A673 (cell line): Measurements from ENCODE around the gene PMFBP1.

Experiments used
- EZH2 ChIP-seq: fragments of 200-600 bp; sonication (generic); IDR thresholded peaks from 2 replicates; pipeline ENCODE4 v1.6.1; 2017; ENCODE audit warnings: borderline replicate concordance, low read depth, mild to moderate bottlenecking, mixed read lengths, antibody characterized with exemption, low read length; ENCODE audit not compliant: poor library complexity, severe bottlenecking
- TF ChIP-seq, protein P1 (sequence below): fragments of 300-800, 200-600 bp; sonication (generic); conservative IDR thresholded peaks from 2 replicates; pipeline ENCODE4 v1.5.1; 2017; ENCODE audit warnings: low read depth, mild to moderate bottlenecking, antibody characterized with exemption, low read length, moderate library complexity, mixed read lengths

DNA sequence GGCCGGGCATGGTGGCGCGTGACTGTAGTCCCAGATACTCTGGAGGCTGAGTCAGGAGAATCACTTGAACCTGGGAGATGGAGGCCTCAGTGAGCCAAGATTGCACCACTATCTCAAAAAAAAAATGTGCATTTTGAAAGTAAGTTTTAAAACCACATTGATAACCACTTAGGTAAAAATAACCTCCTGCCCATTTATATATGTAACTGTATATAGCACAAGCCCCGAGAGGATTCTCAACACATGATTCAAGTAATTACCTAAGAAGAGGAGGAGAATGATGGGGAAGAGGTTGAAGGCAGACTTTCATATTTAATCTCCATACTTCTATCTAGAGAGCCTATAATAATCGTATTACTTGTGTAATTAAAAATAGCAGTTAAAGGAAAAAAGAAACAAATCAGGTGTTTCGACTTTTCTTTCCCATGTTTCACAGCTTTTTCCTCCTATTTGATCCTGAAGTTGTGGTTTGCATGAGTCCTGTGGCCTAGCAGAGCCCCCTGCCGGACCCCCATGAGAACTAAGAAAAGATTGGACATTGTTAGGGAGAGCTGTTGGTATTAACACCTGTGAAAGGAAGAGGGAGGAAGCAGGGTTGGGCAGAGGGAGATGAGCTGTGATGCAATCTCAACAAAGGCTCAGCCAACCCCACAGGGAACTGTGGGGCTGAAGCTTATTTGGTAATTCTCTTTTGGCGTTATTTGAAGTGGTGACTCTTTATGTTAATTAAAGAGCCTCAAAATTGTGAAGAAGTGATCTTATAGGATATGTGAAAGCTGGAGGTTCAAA lies 22.1 kb downstream of the PMFBP1 start:
- TF ChIP-seq, protein P1, sequence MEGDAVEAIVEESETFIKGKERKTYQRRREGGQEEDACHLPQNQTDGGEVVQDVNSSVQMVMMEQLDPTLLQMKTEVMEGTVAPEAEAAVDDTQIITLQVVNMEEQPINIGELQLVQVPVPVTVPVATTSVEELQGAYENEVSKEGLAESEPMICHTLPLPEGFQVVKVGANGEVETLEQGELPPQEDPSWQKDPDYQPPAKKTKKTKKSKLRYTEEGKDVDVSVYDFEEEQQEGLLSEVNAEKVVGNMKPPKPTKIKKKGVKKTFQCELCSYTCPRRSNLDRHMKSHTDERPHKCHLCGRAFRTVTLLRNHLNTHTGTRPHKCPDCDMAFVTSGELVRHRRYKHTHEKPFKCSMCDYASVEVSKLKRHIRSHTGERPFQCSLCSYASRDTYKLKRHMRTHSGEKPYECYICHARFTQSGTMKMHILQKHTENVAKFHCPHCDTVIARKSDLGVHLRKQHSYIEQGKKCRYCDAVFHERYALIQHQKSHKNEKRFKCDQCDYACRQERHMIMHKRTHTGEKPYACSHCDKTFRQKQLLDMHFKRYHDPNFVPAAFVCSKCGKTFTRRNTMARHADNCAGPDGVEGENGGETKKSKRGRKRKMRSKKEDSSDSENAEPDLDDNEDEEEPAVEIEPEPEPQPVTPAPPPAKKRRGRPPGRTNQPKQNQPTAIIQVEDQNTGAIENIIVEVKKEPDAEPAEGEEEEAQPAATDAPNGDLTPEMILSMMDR = peak; percentile 32; the same call in 1 of the 2 replicates
- no peak for TF ChIP-seq EZH2
